CD4-positive, alpha-beta T cell treated with Interferon gamma for 1 hour (primary cell): ENCODE results near the gene NUAK2.

Source experiments
- DNase-seq: peaks from one replicate; pipeline ENCODE4 v3.0.0-alpha.2; 2020

The NUAK2 gene

DNA sequence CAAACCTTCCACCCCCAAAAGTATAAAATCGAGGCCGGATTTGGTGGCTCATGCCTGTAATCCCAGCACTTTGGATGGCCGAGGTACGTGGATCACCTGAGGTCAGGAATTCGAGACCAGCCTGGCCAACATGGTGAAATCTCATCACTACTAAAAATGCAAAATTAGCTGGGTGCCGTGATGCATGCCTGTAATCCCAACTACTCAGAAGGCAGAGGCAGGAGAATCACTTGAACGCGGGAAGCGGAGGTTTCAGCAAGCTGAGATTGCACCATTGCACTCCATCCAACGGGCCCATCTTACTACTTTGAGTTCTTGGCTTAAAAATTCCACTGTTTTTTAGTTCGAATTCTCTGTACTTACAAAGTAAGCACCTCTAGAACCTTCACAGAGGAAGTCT is 24.2 kb upstream of the NUAK2 start:
- DNase-seq, result no peak

DNA sequence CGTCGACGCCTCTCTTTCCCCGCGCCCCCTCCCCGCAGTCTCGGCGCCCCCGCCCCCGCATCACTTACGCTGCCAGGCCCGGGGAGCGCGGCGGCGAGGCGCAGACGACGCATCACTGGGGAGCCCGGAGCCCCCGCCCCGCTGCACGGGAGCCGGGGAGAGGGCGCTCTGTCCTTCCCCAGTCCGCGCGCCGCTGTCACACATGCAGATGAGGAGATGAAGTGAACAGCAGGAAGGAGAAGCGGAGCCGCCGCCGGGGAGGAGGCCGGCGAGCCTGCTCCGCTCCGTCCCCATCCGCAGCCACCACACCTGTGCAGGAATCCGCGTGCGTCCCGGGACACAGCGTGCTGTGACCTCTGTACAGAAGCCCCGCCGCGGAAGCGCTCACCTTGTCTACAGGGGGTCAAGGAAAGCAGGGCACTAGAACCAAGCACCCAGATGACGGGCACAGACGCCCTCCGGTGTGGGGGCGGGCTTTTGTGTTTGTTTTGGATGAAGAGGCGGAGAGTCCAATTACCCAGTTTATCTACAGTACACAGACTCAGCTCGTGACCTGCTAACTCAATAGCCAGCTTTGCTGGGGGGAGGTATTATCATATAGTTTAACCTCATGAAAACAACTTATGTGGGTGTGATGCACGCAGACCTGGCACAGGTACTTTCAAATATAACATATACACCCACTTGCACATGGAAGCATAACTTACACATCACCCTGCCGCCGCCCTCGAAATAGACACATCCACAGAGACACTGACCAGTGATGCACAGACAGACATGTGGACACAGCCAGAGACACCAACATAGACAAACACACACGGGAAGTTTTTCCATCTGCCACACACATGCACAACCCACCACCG is 22.8 kb upstream of the NUAK2 start:
- peak; percentile 25 for DNase-seq

DNA sequence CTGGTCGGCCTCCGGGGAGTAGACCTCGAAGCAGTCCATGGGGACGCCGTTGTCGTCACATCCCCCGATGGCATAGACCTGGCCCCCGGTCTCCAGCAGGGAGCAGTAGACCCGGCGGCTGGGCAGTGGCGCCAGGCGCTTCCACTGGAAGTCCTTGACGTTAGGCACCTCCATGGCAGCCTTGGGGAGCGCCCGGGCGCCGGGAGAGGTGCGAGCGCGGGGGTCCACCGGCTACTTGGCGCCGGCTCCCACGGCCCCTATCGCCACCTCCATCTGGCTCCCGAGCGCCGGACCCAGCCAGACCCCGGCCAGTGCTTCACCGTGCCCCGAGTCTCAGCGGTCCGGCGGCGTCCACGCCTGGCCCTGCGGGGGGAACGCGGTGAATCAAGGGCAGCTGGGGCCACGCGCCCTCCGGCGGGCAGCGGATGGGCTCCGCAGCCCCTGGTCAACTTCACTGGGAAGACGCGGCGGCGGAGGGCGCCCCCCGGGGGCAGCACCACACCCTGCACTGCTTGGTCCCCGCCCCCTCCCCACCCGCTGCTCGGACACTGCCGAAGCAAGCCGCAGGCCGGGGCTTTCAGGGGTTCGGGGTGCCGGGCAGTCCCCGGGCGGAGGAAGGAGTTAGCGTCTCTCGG is 22.0 kb upstream of the NUAK2 start:
- no peak for DNase-seq

DNA sequence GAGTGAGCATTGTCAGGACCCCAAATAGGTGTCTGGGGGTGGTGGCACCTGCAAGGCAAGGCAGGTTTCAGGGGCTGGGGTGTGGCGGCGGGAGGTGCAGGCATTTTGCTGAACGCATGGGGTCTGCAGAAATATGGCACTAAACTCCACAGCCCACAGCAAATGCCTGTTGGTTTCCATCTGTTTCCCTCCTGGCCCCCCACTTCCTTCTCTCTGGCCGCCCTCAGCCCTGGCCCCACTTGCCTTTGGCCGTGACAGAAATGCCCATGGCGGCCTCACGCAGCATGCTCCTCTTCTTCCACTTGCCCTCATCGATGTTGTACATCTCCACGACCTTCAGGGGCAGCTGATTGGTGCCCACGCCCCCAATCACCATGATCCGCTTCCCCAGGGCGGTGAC is 21.4 kb upstream of the NUAK2 start:
- no peak for DNase-seq

DNA sequence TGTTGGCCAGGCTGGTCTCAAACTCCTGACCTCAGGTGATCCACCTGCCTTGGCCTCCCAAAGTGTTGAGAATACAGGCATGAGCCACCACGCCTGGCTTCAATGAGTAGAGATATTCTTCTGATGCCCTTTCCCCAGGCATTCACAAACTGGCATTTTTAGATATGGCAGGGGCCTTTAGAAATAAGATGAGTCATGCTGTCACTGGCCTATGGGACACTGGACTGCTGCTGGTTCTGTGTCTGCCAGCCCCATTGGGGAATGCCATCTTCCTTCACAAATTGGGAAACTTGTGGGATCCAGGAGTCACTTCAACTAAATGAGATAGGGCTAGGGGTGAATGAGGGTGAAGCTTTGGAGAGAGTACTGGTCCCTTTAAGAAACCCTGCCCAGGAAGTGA is 19.1 kb upstream of the NUAK2 start:
- DNase-seq, result no peak

DNA sequence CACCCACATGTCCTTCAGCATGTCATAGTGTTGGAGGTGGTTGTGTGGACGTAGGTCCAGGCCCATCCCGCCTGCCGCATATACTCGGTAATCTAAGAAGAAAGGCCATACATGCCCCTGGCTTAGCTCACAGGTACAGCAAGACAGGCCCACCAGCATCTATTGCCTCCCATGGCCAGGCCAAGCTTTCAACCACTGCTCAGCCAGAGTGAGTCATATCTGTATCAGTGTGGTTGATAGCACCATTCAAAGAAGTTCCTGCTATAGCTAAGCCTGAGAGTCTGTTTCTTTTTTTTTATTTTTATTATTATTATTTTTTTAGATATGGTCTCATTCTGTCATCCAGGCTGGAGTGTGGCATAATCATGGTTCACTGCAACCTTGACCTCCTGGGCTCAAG is 18.2 kb upstream of the NUAK2 start:
- DNase-seq, result no peak

DNA sequence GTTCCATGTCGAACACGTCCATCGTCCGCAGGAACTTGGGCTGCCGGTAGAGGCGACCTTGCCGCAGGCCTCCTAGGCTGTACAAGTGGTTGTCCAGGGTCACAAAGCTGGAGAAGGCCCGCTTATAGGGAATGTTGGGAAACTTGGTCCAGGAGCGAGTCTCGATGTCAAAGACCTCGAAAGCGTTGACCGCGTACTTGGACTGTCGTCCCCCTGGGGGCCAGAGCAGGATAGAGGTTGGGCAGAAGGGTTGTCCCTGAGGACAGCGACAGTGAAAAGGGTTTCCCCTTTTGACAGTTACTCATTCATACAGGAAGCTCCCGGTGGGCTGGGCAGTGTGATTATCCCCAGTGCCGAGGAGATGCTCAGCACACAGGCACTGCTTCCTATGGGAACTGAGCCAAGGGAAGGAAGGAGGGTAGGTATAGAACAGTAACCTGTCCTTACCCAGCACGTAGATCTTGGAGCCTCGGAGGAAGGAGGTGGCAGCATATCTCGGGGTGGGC is 17.7 kb upstream of the NUAK2 start:
- no peak for DNase-seq

DNA sequence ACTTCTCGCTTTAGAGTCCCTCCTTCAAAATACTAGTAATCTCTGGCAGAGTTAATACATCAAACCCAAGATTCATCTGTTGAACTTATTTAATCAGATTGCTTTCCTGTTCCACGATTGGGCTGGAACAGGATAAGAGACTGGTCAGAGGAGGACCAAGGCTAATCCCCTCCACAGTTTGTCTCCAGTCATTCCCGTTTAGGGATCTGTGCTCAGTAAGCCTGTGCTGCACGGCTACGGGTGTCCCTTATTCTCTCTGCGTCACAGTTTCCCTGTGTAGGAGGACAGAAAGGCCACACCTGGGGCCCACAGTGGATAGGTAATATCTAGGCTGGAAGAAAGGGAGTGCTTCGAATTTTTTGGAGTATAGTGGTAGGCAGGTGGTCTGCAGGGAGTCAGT is 16.5 kb upstream of the NUAK2 start:
- DNase-seq, result no peak

DNA sequence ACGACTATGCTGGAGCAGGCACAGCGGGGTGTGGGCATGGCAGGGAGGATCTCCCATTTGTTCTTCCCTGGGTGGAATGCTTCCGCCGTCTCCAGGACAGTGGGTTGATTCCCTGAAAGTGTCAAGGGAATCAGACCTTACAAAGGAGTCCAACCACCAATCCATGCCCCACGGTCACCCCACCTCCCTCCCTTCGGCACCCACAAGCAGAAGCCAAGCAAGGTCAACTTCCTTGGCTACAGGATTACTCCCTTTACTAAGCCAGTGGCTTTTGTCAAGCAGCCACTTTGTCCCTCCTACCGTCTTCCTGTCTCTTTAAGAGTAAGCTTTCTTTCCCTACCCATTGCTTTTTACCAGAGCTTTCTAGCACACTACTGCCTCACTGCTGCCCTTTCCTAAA is 15.9 kb upstream of the NUAK2 start:
- no peak for DNase-seq

DNA sequence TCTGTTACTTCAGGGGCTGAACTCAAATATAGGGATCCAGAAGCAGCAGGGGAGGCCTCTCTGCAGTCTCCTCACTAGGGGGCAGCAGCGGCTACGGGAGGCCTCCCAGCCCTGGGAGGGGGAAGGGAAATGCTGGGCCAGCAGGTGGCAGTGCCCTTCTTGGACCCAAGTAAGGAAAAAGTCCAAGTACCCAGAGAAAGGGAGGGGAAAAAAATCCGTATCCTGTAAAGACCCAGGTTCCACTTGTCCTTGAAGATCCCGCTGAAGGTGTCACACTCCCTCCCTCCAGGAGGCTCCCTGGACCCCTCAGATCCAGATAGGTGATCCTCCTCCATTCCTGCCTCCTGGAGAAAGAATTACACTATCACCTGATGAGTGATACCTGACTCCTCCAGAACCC is 14.1 kb upstream of the NUAK2 start:
- DNase-seq, result peak; percentile 75

DNA sequence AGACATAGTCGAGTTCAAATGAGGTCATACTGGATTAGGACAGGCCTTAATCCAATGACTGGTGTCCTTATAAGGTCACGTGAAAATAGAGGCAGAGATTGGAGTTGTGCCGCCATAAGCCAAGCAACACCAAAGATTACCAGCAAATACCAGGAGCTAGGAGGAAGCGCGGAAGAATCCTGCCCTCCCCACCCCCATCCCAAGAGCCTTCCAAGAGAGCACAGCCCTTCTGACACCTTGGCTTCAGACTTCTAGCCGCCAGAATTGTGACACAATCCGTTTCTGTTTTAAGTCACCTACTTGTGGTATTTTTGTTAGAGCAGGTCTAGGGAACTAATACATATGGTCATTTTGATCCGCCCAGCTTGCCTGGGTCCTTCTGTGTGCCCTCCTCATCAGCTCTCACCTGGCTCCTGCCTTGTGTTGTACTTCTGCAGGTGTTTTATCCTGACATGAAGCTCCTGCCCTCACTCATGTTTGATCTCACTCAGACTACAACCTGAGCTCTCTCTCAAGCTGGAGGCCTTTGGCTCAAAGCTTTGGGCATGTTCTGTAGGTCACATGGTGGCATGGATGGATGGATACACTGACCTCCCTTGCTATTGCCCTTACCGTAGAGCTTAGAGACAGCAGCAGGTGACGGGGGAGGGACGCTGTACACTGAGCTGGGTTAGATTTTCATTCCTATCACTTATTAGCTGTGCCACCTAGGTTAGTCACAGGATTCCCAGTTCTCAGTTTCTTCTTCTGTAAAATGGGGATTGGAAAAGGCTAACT is 10.7 kb upstream of the NUAK2 start:
- no peak for DNase-seq

DNA sequence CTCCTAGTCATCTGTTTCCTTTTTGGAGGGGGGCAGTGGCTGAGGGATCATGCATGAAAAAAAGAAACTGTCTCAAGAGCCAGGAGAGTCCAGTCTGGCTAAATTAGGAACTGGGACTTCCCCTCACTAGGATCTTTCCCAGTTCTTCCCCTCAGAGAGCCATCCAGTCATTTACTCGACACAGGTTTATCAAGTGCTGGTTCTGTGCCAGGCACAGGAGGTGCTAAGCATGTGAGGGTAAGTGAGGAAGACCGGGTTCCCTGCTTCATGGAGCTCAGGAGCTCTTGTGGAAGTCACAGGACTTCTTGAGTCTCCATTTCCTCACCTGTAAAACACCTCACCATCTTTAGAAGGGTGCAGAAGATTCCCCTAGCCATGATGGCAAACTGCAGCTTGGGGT is 8.6 kb upstream of the NUAK2 start:
- no peak for DNase-seq

DNA sequence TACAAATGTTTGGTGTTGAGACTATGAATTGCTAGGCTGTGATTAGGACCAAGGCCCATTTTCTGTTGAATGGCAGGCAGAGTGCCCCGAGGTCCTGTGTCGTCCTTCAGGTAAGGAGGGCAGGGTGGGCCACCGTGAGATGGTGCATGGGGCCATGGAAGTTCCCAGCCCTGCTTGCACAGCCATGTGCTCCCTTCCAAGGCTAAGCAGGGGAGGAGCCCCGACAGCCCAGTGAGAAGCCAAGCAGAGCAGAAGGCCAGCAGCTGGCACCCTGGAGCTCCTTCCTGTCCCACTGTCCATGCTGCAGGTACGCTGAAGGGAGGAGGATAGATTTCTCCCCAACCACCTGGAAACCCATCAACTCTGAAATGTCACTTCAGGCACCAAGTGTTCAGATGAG is 8.2 kb upstream of the NUAK2 start:
- DNase-seq, result no peak

DNA sequence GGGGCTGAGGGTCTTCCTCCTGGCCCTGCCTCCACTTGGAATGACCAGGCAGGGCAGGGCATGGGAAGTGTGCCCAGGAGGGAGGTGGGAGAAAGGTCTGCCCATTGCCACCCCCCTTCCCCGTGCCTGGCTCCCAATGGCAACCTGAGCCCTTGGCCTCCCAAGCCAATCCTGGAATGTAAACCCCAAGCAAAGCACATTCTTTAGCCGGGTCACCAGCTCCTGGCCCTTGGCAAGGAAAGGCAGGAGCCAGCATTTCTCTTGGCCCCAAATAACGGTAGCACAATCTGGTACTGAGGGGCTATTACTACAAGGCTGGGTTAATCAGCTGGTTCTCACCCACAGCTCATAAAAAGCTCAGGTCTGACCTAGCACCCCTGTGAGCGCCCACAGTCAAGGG is 6.9 kb upstream of the NUAK2 start:
- no peak for DNase-seq

DNA sequence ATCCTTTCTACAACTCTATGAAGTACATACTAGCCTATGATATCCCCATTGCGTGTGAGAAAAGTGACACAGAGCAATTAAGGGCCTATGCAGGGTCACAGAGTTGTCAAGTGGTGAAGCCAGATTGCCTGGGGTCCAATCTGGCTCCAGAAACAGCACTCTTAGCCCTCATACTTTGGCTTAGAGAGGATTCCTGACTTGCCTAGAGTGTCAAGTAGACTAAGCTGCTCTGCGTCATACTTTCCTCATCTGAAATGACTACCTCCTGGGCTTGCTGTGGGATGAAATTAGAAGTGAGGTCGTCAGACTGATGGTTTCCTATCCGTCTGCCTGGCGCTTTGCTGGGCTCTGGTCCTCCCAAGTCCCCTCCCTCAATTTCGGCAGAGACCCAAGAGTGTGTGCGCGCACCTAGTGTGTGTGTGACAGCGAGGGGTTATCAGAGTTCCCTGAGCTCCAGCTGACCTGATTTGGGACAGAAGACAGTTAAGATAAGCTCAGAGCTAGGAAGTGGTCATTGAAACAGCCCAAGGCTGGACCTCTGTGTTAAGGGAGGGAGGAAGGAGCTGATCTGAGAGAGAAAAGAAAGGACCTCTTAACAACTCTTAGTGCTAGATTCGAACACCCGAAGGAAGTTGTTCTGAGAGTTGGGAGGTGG is 5.4 kb upstream of the NUAK2 start:
- DNase-seq, result no peak

DNA sequence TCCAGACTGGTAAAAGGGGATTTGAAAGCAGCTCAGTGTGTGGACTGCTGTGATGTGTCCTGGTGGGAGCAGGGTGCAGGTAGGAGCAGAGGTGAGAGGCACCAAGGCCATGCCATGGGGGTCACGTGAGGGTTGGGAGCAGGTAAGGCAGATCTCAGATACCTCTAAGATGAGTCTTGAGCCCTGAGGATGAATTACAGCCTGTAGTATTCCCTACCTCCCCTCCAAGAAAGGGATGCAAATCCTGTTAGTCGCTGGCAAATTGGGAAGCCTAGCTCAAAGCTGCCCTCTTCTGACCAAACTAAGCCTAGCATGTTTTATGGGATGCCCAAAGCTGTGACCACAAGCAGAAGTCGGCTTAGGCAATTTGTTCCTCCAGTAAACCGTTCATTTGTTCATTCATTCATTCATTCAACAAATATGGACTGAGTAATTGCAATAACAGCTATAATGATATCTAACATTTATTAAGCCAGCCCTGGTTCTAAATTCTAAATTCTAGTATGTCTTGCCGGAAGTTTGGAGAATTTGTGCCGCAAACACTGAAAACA is 3.9 kb upstream of the NUAK2 start:
- DNase-seq, result peak; percentile 56

DNA sequence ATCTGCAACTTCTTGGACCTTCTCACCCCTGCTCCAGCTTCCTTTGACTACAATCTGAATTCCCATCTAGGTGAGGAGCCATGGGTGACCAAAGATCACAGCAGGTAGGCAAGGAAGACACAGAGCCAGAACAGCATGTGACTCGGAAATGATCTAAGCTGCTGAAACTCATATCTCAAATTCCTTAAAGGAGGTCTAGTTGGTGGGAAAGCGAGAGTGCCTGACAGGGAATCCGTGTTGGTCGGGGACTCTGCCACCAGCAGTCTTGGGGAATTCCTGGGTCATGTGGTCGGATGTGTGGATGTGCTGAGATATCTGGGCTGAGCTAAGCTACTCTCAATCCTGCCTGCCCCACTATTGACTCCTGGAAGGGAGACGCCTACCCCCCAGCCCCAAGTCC is 3.2 kb upstream of the NUAK2 start:
- DNase-seq, result no peak

DNA sequence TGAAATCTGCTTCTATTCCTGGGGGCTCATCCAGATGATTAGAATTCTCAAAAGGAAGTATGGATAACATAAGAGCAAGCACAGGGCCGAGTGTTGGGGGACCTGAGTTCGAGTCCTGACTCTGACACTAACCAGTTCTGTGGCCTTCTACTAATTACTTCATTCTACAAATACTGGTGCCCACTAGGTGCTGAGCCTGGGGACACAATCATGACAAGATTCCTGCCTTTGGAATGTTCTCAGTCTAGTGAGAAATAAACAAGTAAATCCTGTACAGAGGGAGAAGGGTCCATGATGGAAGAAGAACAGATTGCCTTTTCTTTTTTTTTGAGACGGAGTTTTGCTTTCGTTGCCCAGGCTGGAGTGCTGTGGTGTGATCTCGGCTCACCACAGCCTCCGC is 2.2 kb upstream of the NUAK2 start:
- no peak for DNase-seq

DNA sequence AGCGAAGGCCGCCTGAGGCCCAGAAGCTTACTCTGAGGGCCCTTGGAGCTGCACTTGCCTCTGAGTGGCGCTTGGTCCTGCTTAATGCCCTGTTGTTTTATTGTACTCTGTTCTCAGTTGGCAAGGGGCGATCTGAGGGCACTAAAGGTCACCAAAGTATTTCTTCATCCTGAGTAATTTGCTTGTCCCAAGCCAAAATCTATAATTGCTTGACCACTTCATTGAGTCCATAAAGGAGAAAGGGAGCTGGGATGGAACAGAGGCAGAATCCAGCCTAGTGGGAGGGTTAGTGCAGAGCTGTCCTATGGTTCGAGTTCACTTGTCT is 376 bp upstream of the NUAK2 start:
- no peak for DNase-seq

DNA sequence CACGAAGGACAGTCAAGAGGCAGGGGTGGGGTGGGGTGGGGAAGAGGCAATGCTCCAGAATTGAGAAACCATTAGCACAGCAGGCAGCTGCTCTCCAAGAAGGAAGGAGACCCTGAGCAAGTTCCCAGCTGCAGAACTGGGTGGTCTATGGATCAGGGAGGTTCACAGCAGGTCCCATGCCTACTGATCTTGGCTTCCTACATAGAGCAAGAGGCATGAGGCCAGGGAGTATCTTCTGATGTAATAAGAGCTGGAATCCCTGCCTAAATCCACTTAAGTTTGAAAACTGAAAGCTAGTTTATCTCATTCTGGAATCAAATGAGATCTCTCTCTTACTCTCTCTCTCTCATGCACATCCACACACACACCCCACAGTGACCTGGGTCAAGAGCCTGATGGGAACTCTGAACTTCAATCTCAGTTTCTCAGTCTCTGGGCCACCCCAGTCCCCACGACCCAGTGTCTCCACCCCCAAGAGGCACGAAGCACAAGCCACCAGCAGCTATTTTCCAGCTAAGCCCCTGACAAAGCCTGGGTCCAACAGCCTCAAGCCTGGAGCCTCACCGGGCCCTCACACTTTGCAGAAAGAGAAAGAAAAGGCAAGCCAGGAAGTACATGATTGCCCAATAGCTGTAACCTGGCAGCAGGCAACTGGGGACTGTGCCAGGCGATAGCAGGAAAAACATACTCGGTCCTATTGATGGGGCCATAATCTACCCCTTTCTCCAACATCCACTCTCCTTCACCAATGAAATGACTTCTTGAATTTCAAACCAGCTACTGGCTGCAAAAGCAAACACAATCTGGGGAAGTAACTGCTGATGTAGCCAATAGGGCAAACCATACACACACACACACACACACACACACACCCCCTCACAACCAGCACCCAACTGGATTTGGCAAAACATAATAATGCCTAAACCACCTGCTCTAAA is 2.2 kb downstream of the NUAK2 start:
- no peak for DNase-seq

DNA sequence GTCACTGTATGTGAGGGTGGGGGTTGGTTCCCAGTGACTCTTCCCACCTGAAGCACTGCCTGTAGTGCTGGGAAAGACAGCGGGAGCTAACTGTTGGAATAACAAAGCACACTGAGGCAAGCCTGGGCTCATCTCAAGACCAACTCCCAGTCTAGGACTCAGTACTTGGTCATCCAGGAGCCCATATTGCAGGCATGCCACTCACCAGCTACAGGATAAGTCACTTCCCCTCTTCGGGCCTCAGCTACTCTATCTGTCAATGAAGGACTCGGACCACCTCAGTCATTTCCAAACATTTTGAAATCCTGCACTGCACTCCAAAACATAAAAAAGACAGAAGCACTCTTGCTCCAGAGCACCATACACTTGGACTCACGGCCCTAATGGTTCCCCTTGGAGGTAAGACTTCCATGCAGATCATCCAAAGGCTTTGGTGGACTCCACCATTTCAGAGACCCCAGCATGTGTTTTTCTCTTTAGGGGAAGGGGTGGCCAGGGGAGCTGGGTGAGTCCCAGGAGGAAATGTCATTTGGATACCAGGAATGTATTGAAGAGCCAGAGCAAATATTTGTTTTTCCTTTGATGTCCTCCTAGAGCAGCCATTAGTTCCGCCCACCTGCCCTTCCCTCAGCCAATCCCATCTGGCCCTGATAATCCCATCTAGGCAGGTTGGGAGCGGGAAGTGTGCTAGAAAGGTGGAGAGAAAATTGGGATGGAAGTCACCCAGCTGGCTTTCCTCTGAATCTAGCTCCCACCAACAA is 3.1 kb downstream of the NUAK2 start:
- no peak for DNase-seq
